A673 (cell line): ENCODE results near the gene VDR. TPM values are rescaled to one million over a fixed set of nuclear protein-coding genes. Genes with fewer than 3 reads are reported as not detected.

Experiments
- BruUV-seq: library from RNA; stranded (reverse); fragments of 400-500 nt; replicated peaks from 2 replicates; lab custom pipeline; 2021; lab: Mats Ljungman, UMichigan
- CTCF ChIA-PET: fragments of 300-600 bp; sonication (Branson Sonifier 250); formaldehyde crosslinking; loops from one replicate; lab custom pipeline; 2022; ENCODE audit warnings: antibody characterized with exemption; lab: Charles Lee
- POLR2A ChIA-PET: fragments of 300-600 bp; sonication (Branson Sonifier 250); formaldehyde crosslinking; loops from one replicate; lab custom pipeline; 2022; ENCODE audit warnings: antibody characterized with exemption; ENCODE audit not compliant: low non-redundant PET; lab: Charles Lee
- DNase-seq: peaks from one replicate; pipeline ENCODE4 v3.0.0-alpha.2; 2015; ENCODE audit warnings: low spot score
- H3K27ac ChIP-seq: fragments of 200-600 bp; sonication (generic); 2 replicates; pipeline ENCODE4 v1.5.1; 2016; ENCODE audit warnings: mixed run types, low read depth, mild to moderate bottlenecking, mixed read lengths, antibody characterized with exemption, low read length; ENCODE audit not compliant: poor library complexity, severe bottlenecking
- H3K27me3 ChIP-seq: fragments of 200-600 bp; sonication (generic); replicated peaks from 2 replicates; pipeline ENCODE4 v1.6.1; 2017; ENCODE audit warnings: mixed run types, low read depth, mild to moderate bottlenecking, mixed read lengths, antibody characterized with exemption, low read length; ENCODE audit not compliant: insufficient read depth, poor library complexity
- H3K36me3 ChIP-seq: fragments of 200-600 bp; sonication (generic); 2 replicates; pipeline ENCODE4 v1.6.1; 2016; ENCODE audit warnings: mixed run types, mild to moderate bottlenecking, mixed read lengths, antibody characterized with exemption, low read length; ENCODE audit not compliant: insufficient read depth, poor library complexity, severe bottlenecking
- H3K4me1 ChIP-seq: fragments of 200-600 bp; sonication (generic); 2 replicates; pipeline ENCODE4 v1.6.1; 2017; ENCODE audit warnings: mixed run types, mild to moderate bottlenecking, mixed read lengths, antibody characterized with exemption, low read length; ENCODE audit not compliant: insufficient read depth, poor library complexity, severe bottlenecking
- H3K4me3 ChIP-seq: fragments of 200-600 bp; sonication (generic); 2 replicates; pipeline ENCODE4 v1.5.1; 2016; ENCODE audit warnings: low read depth, mixed run types, mild to moderate bottlenecking, mixed read lengths, low read length; ENCODE audit not compliant: poor library complexity, severe bottlenecking
- H3K9me3 ChIP-seq: fragments of 200-600 bp; sonication (generic); 2 replicates; pipeline ENCODE4 v1.6.1; 2016; ENCODE audit warnings: mixed run types, low read depth, mild to moderate bottlenecking, mixed read lengths, antibody characterized with exemption, low read length; ENCODE audit not compliant: poor library complexity, severe bottlenecking
- EZH2 ChIP-seq: fragments of 200-600 bp; sonication (generic); IDR thresholded peaks from 2 replicates; pipeline ENCODE4 v1.6.1; 2017; ENCODE audit warnings: borderline replicate concordance, low read depth, mild to moderate bottlenecking, mixed read lengths, antibody characterized with exemption, low read length; ENCODE audit not compliant: poor library complexity, severe bottlenecking
- intact Hi-C: fragments of 100-400 bp; cut with micrococcal nuclease; formaldehyde crosslinking; loops from one replicate; pipeline ENCODE4 v1.10.0; 2022; ENCODE audit not compliant: unreplicated experiment
- total RNA-seq: library from RNA; stranded (reverse); gene quantifications from 2 replicates; pipeline ENCODE4 v1.2.3, GENCODE V29; 2021
- TF ChIP-seq, protein P1 (sequence below): fragments of 300-800, 200-600 bp; sonication (generic); conservative IDR thresholded peaks from 2 replicates; pipeline ENCODE4 v1.5.1; 2017; ENCODE audit warnings: low read depth, mild to moderate bottlenecking, antibody characterized with exemption, low read length, moderate library complexity, mixed read lengths

VDR gene
- total RNA-seq, 1 experiment from 2014 or later: 0.43 TPM

DNA sequence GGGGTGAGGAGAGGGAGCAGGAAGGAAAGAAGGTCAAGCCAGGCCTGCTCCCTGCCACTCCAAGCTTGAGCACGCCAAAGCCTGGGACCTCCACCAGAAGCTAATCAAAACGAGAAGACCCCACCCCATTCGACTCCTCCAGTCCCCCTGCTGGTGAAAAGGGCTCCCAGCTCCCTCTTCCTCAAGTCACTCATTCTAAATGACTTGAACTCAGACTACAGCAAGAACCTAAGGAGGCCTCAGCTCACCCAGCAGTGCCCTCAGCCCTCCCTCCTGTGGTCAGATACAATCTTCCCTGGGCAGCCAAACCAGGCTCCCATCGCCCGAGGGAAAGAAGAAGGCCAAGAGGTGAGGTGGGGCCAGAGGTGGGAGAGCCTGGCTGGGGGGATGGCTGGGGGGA, 102.5 kb downstream of the VDR start:
- ChIA-PET POLR2A (no interaction called here), CTCF (interaction anchor here (0.9 to 1.1 kb wide), 2 partner anchors 11 to 36 kb away, joined by 3 to 4 read pairs; no protein-coding TSS in a partner anchor)
- Histone ChIP-seq H3K9me3 (no peaks in the 10 kb centered on the region), H3K27ac (no peak overlapping the region), H3K27me3 (no peaks in the 10 kb centered on the region), H3K4me1 (no peaks in the 10 kb centered on the region), H3K36me3 (no peaks in the 10 kb centered on the region), H3K4me3 (no peak overlapping the region)
- BruUV-seq: no TSS peak
- intact Hi-C loops: no loop called here
- no peak for TF ChIP-seq EZH2
- TF ChIP-seq, protein P1, sequence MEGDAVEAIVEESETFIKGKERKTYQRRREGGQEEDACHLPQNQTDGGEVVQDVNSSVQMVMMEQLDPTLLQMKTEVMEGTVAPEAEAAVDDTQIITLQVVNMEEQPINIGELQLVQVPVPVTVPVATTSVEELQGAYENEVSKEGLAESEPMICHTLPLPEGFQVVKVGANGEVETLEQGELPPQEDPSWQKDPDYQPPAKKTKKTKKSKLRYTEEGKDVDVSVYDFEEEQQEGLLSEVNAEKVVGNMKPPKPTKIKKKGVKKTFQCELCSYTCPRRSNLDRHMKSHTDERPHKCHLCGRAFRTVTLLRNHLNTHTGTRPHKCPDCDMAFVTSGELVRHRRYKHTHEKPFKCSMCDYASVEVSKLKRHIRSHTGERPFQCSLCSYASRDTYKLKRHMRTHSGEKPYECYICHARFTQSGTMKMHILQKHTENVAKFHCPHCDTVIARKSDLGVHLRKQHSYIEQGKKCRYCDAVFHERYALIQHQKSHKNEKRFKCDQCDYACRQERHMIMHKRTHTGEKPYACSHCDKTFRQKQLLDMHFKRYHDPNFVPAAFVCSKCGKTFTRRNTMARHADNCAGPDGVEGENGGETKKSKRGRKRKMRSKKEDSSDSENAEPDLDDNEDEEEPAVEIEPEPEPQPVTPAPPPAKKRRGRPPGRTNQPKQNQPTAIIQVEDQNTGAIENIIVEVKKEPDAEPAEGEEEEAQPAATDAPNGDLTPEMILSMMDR: peak; percentile 35; the same call in 1 of the 2 replicates
- DNase-seq: no peak

DNA sequence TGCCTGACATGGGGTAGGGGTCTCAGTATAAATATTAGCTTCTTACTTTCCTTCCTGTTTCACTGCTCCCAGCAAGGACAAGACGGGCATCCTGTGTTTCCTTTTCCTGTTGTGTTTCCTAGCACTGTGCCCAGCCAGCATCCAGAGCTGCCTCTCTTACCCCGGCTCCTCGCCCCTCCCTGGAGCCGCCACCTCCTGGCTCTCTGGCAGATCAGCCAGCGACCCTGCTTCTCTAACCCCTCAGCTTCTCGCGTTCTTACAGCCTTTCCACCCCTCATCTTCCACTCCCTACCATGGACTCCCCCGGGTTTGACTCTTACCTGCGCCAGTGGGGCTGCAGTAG, 102.9 kb downstream of the VDR start:
- DNase-seq: no peak
- Histone ChIP-seq H3K27me3 (no peaks in the 10 kb centered on the region), H3K4me3 (no peak overlapping the region), H3K36me3 (no peaks in the 10 kb centered on the region), H3K9me3 (no peaks in the 10 kb centered on the region), H3K27ac (no peak overlapping the region), H3K4me1 (no peaks in the 10 kb centered on the region)
- CTCF ChIA-PET: interaction anchor here (0.5 to 1.1 kb wide), 3 partner anchors 11 to 152 kb away, joined by 3 to 4 read pairs (median 3); no protein-coding TSS in a partner anchor
- intact Hi-C loops: no loop called here
- POLR2A ChIA-PET: no interaction called here
- no peak for TF ChIP-seq EZH2
- TF ChIP-seq, protein P1: no peak
- no TSS peak for BruUV-seq

DNA sequence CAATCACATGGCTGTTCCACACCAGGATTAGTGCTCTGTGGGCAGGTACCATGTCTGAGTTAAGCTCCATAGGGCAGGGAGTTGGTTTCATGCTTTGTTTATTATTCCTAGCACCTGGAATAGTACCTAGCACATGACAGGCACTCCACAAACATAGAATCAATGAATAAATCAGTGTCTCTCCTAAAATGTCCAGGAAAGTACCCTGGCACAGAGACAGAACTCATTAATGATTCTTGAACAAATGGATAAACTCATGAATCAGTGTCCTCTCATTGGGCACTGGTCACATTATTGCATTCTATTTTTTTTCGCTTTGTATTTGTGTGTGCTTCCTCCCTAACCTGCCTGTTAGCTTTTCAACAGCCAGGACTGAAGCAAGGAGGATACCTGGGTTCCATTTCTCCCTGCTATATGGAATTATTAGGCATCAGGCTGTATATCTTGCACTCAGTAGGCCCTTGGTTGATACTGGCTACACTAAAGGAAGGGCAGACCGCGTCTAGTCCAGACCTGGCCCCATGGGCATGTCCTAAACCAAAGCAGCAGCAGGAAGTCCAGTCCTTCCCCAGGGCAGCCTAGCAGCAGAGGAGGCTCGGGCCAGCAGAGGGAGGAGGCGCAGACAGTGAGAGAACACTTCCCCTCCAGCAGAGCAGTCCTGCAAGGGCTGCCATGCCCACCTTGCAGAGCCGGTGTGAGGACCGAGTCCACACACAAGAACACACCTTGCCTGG, 103.5 kb downstream of the VDR start:
- Histone ChIP-seq H3K27ac (no peak overlapping the region), H3K36me3 (peaks cover 3% of the 10 kb centered on the region), H3K9me3 (no peaks in the 10 kb centered on the region), H3K4me1 (no peaks in the 10 kb centered on the region), H3K4me3 (no peak overlapping the region), H3K27me3 (no peaks in the 10 kb centered on the region)
- ChIA-PET CTCF (interaction anchor here (0.5 kb wide), 1 partner anchor 151 kb away, joined by 3 read pairs; no protein-coding TSS in a partner anchor), POLR2A (no interaction called here)
- TF ChIP-seq, protein P1: no peak
- no peak for TF ChIP-seq EZH2
- intact Hi-C loops: no loop called here
- no peak for DNase-seq
- no TSS peak for BruUV-seq
